ENCODE measurements around the gene AQP12B. TPM values are rescaled to one million over a fixed set of nuclear protein-coding genes. Genes with fewer than 3 reads are reported as not detected.

Gene AQP12B
- polyA plus RNA-seq, 3 donors: 0.14 to 1.4 (median 0.74) TPM

DNA sequence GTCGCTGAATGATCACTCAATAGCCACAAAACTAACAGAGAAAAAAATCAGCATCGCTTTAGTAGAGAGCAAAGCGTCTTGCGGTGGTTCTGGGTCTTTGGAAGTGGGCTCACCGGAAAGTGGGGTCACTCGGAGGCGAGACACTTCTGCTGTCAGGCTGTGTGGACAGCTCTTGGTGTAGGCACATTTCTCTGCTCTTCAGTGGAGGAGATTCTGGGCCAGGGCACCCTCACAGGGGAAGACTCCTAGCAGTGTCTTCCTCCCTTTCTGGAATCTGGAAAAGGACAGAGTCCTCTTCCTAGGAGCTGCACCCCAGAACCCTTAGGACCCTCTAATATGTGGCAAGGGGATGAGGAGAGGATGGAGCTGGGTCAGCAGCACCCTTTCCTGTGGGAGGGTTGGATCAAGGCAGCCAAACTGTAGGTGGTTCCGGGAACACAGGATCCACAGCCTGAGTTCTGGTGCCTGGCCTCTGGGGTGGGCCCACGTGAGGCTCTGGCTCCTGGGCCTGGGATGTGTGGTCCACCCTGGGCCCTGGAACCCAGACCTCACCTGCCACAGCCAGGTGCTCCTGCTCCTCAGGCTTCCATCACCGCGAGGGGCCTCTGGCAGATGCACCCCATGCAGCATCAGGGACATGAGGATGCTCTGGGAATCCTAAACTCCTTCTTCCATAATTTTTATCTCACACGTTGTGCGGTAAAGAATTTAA, 32.3 kb downstream of the AQP12B start:
- DNase-seq (ENCODE audit: low read depth in 3 of 3, low spot score in 2 of 3): no peak

DNA sequence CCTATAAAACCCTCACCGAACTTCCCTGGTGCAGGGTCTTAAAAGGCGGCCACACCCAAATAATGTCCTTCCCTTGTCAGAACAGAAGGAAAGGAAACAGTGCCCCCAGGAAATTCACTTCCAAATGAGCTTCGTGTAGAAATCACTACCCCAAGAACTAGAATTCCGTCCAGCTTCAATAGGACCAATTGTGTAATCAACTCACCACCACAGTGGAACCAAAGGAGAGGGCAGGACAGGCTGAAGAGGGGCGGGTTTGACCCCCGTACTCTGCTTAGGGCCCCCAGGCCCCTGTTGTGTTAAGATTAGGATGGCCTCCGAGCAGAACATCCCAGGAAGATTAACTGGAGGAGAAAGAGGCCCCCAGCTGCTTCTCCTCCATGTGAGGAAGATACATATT, 33.4 kb downstream of the AQP12B start:
- DNase-seq (ENCODE audit: low read depth in 3 of 3, low spot score in 2 of 3): no peak

DNA sequence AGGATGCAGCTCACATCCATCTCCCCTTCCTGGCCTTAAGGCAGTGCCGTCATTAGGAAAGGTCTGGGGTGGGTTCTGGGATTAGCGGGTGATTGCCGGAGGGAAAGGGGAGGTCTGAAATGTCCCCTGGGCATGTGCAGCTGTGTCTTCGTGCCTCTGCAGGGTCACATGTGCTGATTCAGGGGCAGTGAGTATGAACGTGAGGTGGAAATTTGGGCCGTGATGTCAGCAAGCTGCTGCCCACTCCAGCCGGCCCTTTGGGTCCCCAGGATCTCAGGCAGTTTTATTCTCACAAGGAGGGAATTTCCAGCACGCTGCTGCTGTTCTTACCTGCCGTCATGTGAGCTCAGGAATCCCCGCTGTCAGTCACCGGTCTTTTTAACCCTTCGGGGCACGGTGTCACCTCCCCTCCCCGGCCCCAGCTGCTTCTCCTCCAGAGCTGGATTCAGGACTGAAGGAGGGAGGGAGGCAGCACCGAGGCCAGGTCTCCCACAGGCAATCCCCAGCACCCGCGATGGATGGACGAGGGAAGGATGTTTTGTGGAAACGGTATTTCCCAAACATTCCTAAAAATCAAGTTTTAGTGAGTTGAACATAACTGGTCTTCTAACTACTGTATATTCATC, 33.9 kb downstream of the AQP12B start:
- no peak for DNase-seq (ENCODE audit: low read depth in 3 of 3, low spot score in 2 of 3)

DNA sequence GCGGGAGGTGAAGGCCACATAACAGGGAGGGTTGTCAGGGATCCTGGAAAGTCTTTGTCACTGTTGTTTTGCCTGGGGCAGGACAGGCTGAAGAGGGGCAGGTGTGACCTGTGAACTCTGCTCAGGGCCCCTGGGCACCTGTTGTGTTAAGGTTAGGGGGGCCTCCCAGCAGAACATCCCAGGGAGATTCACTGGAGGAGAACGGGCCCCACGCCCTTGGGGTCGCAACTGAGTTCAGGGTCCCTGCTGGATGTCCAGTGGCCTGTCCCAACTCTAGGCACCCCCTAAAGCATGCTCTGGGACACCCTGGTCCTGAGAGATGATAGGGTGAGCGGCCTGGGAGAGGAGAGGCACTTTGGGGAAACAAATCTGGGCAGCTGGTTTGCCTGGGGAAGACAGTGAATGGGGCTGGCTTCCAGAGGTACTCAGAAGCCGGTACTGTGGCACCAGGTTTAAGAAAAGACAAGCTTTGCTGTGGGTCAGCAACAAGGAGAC, 34.5 kb downstream of the AQP12B start:
- no peak for DNase-seq (ENCODE audit: low read depth in 3 of 3, low spot score in 2 of 3)

DNA sequence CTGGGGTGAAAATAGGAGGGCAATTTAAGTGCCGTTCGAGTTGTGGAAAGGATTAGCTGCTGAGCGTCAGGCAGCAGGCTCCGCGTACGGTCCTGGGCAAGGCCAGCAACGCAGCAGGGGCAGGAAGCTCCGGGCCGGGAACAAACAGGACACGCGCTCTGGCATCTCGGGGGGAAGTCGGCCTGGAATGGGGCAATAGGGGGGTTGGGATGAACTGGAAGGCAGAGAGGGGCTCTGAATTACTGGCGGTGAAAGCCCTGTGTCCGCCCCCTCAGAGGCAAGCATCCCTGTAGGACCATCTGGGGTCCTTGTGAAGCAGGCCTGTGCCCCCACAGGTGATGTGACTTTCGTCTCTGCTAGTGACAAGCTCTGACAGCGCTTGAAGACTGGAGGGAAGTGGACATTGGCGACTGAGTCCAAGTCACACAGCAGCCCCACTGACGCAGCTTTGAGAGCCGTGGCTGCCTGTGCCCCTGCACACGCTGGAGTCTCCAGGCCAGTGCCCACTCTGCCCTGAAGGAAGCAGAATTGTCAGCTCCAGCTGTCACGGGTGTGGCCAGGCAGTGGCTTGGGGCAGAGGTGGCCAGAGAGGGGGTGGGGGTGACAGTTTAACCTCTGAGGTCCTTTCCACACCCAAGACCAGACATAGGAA, 35.1 kb downstream of the AQP12B start:
- no peak for DNase-seq (ENCODE audit: low read depth in 3 of 3, low spot score in 2 of 3)

DNA sequence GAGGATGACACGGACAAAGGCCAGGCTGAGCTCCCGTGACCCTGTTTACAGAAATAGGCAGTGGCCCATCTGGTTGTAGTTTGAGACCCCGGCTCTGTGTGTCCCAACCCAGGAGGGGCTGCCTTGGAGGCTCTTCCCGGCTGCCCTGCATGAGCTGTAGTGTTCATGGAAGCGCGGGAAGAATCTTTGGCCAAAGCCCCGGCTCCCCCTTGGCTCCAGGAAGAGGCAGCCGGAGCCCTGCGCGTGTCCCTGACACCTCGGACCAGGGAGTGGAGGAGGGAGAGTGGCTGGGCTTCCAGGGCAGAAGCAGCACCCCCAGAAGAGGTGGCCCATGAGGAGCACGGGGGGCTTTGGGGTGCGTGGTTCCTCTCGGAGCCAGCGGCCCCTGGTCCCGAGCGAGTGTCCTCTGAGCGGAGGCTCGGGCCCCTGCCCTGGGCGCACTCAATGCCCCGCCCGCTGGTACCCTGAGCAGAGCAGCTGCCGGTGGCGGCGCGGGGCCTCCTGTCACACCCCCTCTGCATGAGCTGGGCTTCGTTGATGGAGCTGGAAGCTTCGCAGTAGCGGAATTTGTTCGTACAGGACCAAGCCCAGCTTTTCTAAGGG, 35.7 kb downstream of the AQP12B start:
- no peak for DNase-seq (ENCODE audit: low read depth in 3 of 3, low spot score in 2 of 3)

DNA sequence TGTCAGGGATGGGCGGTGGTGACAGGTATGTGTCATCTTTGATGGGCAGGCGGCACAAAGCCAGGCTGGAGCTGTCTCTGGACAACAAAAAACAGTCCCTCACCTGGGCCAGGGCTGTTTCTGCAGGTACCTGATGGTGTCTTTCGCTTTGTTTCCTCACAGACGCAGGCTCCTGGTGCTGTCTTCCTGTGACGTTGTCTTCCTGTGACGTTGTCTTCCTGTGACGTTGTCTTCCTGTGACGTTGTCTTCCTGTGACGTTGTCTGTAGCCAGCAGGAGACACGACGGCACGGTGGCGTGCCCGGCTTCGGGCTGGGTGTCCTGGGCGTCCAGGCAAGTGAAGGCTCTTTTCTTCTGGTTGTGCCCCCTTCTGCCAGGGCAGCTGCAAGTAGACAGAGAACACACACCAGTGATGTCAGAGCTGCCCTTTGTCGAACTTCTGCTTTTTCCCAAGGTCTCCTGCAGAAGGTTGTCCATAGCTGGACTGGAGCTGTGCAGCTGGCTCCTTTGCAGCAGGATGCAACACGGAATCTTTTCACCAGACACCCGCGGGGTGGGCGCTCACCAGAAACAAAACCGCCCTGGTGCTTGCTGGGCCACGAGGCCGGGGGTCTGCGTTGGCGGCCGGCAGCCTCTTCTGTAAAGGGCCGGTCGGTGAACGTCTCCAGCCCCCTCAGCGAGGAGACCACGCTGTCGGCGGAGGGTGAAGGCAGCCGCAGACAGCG, 36.3 kb downstream of the AQP12B start:
- DNase-seq (ENCODE audit: low read depth in 3 of 3, low spot score in 2 of 3): no peak

DNA sequence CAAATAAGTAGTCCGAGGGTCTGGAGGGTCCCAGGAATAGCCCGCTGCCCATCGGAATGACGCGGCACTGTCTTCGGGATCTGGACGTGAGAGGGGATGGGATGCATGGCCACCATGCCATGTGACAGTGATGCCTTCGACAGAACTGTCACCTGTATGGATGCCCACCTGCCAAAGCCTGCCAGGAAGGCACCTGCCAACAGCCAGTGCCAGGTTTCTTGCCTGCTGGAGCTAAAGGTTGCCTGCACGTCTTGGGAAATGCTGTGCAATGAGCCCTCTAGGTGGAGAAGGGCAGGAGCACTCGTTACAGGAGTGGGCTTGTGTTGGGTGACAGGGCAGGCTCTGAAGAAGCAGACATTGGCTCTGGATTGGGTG, 36.9 kb downstream of the AQP12B start:
- no peak for DNase-seq (ENCODE audit: low read depth in 3 of 3, low spot score in 2 of 3)

DNA sequence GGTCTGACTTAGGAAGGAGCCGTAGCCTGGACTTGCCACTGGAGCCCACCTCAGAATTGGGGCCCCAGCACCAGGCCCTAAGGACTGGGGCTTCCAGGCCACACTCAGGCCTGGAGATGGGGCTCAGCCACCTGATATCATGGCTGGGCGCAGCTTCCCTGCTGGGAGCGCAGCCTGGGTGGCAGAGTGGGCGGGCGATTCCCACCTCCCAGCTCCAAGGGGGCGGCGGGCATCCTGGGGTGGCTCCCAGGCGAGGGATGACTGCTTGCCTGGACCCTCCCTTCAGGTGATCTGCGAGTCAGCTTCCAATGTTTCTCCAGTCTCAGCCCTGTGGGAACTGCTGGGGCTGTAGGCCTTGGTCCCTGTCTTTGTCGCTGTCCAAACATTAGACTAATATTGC, 37.3 kb downstream of the AQP12B start:
- no peak for DNase-seq (ENCODE audit: low read depth in 3 of 3, low spot score in 2 of 3)

DNA sequence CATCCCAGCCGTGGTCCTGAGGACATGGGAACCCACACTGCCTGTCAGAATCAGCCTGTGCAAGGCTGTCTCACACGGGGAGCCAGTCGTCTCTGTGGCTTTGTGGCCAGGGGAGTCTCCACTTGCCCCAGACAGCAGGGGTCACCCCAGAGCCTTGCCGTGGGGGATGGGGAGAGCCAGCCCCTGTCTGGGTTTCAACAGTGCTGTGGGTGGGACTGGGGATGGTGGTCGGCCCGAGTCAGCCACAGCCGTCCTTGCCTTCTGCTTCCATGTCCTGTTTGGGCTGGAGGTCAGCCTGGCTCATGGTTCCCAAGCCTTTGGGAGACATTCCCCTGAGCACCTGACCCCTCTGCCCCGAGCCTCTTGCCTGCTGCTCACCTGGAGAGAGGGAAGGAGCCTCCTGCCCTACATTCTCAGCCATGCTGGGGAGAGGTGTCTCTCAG, 37.8 kb downstream of the AQP12B start:
- no peak for DNase-seq (ENCODE audit: low read depth in 3 of 3, low spot score in 2 of 3)

DNA sequence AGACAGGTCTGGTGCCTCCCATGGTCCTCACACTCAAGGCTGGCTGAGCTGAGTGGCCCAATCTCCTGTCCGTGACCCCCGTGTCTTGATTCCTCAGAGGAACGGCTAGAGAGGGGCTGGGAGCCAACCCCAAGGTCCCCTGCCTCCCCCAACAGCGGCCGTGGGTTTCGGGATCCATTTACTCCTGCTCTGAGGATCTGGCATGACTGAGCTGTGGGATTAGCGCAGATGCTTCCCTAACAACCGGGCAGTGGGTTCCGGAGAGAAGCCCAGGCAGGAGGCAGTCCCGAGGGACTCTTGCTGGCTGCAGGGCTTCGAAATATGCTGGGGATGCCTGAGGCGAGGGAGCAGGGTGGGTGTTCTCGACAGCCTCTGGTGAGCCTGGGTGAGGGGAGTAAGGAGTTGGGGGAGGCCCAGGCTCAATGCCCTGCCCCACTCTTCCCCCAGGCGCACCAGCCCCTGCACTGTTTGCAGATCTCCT, 38.5 kb downstream of the AQP12B start:
- no peak for DNase-seq (ENCODE audit: low read depth in 3 of 3, low spot score in 2 of 3)

DNA sequence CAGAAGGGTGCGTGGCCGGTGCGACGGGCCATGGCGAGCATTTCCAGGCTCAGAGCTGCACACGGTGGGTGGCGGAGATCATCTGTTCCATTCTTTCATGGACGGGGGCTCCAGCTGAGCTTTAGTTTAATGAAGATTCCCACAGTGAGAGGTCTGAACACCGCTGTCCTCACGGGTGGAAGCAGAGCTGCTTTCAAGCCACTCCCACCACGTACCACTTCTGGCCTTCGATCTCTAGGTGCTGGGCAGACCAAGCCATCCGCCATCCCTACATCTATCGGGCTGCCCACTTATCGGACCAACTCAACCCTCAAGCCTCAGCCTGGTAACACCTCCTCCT, 38.9 kb downstream of the AQP12B start:
- DNase-seq (ENCODE audit: low read depth in 3 of 3, low spot score in 2 of 3): no peak

DNA sequence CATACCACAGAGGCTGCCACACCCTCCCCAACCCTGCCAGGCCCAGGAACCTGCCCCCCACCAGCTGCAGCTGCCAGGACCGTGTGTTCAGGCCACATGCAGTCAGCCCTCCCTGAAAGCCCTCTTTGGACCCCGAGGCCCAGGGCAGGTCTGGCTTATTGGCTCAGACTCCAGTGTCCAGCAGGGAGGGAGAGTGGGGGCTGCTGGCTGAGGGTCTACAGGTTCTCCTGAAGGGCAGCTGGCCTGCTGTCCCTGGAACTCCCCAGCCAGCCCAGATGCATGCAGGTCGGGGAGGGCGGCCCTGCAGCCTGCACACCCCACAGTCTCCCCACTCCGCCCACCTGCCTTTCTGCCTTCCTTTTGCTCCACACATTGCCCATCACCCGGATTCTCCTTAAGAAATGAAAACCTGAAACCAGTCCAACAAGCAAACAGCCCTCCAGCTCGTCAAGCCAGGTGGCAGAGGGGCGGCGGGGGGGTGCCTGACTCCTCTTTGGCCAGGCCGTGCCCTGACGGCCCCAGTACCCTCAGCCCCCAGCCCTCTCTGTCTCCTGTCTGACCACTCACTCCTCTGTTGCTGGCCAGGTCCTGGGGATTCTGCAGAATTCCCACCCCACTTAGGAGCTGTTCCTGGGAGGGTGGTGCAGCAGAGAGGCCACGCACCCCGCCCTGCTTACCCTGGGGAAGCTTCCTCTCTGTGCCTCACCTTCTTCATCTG, 39.4 kb downstream of the AQP12B start:
- no peak for DNase-seq (ENCODE audit: low read depth in 3 of 3, low spot score in 2 of 3)

DNA sequence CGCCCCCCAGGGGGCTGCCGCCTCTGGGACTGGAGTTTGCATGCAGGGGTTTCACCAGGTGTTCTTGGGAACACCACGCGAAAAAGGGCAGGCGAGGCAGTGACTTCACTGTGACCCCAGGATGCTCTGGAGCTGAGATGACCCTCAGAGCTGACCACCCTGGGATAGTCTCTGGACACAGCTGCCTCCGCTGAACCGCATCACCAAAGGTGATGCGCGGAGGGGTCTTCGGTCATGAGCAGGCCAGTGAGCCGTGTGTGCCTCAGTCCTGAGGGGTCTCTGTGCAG, 39.9 kb downstream of the AQP12B start:
- no peak for DNase-seq (ENCODE audit: low read depth in 3 of 3, low spot score in 2 of 3)

DNA sequence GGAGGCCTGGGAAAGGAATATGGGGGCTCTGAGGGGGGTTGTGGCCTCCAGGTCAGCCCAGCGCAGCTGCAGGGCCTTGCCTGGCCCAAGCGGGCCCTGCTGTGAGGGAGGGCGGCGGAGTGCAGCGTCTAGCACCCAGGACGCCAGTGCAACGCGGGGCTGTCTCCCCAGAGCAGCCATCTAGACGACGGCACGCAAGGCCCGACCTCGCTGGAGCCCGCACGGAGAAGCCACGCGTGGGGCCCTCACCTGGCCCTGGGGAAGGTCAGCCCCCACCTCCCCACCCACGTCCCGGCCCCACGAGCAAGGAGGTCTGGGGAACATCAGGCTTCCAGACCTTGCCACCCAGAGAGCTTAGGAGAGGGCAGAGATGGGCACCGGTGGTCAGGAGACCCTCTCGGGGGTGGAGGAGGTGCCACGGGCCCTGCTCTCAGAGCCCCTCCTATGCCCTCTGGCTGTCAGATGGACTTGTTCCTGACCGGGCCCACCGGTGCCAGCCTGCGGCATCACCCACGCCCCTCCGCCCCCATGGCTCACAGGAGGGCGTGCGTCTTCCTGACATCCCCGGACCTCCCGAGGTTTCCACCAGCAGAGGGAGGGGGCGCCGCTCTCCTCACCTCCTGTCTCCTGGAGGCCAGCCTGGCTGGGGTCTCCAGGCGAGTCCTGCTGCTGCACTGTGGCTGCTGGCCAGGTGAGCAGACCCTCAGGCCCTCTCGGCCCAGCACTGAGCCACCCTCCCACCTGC, 40.5 kb downstream of the AQP12B start:
- no peak for DNase-seq (ENCODE audit: low read depth in 3 of 3, low spot score in 2 of 3)

DNA sequence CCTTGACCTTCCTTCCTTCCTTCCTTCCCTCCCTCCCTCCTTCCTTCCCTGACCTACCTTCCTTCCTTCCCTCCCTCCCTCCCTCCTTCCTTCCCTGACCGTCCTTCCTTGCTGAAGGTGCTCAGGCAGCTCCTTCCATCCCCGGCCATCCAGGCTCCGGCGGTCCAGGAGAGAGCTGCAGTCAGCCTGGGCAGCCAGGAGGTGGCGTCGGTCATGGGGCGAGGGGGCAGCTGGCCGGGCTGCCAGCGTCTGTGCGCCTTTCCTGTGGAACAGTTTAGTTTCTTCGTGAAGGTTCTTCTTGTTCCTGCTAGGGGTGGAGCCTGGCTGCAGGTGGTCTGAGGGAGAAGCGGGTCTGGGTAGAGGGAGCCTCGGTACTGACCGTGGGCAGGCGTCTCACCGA, 41.7 kb downstream of the AQP12B start:
- DNase-seq (ENCODE audit: low read depth in 3 of 3, low spot score in 2 of 3): no peak

DNA sequence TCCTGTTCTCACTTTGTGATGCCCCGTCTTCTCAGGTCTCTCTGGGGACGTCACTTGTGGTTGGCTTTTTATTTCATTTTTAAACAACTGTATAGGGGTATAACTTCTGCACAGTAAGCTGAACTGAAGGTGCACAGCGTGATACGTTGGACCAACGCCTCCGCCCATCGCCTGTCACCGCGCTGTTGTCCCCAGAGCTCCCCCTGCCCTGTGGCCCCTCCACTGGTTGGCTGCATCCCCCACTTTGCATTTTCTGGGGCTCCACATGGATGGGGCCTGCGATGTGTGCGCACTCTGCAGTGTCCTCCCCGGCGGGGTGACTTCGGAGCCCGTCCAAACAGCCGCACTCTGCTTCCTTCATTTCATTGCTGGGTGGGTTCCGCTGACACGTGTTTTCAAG, 43.1 kb downstream of the AQP12B start:
- DNase-seq (ENCODE audit: low read depth in 3 of 3, low spot score in 2 of 3): no peak

DNA sequence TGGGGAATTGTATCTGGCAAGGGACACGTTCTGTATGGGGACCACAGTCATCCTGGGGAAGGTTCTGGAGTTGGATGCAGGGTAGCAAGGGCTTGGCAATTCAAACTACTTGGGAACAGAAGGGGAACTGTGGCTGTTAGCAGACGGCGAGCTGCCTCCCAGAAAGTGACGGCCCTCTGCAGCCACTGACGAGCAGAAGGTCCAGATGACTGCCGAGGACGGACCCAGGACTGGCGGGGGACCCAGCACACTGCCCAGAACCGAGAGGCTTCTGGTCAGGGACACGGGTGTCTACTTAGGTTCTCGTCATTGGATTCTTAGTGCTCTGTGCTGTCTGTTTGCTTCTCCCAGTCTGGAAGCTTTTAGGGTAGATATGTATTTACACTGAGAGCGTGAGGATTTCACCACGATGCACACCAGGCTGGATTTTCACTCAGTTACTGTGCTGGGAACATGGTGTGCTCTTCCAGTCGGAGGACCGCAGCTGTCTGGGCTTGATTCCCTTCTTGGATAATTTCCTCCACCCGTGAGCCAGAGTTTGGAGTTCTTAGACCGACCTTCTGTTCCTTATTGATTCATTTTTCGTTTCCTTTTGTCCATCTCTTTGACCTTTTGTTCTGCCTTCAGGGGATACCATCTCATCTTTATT, 44.0 kb downstream of the AQP12B start:
- DNase-seq (ENCODE audit: low read depth in 3 of 3, low spot score in 2 of 3): no peak

DNA sequence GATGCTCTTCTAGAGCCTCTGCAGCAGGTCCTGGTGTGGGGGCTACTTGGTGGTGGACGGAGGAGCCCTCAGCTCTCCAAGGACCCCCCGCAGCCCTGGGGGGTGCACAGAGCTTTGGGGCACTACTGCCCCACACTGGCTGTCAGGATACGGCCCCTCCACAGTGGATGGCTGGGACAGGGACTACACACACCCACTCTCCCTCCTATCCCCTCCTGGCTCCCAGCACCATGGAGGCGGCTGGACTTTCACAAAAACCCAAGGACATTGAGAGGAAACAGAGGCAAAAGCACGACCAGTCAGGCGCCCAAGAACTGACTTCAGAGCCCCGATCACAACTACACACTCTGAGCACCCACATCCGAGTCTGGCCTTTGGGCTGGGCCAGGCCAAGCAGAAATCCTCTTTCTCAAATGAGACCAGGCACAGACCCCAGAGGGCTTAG, 44.8 kb downstream of the AQP12B start:
- no peak for DNase-seq (ENCODE audit: low read depth in 3 of 3, low spot score in 2 of 3)

Data from right renal cortex interstitium (tissue), 3 donors.